ENCODE results near the gene ACVR1.
"Not testable (repeated sequence)": the region's sequence is repeated elsewhere in the genome, so short reads cannot be mapped to it uniquely, and the experiment has no call there.

ACVR1 gene

GRCh38 chr2:157748371-157749142 lies 127.6 kb downstream of the ACVR1 start:
- DNase-seq: no peak

- no peak for DNase-seq
These were observed 128.3 kb downstream of the ACVR1 start for GRCh38 chr2:157747695-157748370.

DNA sequence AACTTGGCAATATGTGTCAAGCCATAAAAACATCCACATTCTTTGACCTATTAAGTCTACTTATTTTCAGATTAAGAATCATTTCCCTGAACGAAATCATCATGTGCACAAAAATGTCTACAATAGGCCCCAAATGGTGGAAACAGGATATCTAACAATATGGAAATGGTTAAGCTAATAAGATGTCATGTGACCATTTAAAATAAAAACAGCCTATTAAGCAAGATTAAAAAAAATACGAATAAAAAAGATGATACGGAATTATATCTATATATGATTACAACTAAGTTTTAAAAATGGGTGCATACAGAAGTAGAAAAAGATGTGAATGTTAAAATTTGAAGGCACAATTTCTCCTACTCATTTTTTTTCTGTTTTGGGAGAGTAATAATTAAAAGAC lies 128.8 kb downstream of the ACVR1 start:
- DNase-seq: no peak

DNA sequence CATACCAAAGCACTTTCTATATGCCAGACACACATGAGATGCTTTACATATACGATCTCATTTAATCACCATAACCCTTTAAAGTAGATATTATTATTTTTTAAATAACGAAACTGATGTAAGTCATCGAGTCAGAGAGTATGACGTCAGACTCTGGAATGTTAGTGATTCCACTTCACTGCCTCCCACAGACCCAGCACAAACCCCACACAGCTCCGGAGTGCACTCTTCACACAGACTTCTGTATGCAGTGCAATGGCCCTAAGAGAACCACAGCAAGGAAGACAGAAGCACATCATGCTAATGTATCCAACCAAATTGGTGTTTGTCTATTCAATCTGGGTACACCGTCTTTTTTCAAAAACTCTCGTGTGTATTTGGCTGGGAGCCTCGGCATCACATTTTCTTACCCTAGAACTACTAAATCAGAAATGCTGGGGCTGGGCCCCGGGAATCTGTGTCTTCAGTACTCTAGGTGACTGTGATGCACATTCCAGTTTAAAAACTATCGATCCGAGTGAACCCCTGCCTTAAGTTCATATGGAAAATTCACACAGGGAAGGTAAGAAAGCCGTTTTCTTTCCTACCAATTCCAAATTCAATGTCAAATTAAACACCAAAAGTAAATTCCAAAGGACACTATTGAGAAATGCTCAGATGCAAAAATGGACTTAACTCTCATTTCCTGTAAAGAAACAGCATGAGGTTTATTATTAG lies 129.7 kb downstream of the ACVR1 start:
- DNase-seq: no peak

DNA sequence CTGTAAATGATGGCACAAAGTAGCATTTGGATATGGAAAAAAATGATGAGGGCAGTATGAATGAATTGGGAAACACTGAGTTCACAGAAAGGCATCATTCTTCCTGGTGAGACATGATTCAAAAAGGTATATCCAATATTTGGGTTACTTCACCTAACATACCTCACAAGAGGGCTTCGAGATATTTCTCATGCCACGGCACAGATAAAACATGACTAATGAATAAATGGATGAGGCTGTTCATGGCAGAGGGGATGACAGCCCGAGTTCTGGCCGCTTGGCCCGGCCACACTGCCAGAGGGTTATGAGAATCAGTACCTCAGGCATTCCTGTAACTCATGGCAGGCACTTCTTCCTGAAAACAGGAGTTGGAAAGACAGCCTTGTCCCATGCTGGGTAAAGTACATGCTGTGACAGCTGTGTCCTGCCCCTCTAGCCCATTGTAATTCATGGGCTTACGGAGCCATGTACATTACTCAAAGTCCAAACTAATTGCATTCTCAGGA lies 131.5 kb downstream of the ACVR1 start:
- DNase-seq: no peak

DNA sequence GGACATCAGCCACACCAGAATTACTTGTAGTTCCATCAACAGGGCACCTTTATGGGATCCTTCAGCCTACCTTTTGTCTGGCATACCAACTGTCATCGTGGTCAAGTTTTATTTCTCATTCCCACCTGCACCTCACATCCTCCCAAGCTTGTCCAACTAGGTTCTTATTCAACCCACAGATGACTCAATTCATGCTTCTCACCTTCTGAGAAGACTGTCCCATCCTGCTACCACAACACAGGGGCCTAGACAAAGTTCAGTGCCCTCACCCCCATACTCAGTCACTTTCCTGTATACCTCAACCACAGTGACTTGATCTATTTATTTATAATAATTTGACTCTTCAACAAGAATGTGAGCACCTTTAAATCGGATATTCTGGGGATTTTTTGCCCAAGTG lies 133.1 kb downstream of the ACVR1 start:
- DNase-seq: no peak

DNA sequence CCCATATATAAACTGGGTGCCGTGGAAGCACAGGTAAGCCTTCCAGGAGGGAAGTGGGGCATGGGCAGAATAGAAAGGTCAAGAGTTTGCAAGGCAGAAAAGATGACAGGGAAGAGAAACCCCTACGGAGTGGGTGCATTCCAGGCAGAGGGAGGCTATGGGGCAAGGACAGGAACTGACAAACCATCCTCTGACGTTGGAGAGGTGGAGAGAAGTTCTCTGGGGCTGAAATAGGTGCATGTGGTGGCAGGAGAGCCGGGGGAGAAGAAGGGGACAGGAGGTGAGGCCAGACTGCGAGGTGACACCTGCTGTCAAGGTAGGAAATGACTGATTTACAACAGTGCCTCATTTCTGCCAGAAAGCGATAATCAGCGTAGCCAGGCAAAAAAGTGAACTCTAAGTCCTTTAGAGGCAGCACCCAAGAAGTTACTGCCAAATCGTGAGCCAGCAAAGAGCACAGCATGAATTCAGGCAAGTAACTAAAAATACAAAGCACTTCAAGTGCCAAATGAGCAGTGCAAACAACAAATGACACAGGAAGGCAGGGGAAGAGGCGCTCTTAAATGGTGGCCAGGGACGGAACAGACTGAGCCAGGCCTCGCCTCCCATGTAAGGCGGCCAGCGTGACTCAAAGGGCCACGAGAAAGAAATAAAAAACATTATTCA lies 134.2 kb downstream of the ACVR1 start:
- DNase-seq: no peak

DNA sequence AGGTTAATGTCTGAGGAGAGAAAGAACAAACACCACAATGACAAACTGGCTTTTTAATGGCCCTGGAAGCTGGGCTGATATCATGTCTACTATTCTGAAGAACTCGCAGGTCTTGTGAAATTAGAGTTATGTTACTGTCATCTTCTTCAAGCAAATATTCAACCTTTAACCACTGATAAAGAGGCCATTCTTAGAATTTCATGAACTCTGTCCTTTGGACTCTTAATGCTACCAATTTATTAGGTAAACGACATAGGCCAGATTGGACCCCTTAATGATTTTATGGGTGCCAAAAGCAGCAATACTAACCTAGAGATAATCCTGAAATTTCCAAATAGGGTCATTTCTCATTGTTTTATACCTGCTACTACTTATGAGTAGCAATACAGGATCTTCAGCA lies 138.5 kb downstream of the ACVR1 start:
- no peak for DNase-seq

DNA sequence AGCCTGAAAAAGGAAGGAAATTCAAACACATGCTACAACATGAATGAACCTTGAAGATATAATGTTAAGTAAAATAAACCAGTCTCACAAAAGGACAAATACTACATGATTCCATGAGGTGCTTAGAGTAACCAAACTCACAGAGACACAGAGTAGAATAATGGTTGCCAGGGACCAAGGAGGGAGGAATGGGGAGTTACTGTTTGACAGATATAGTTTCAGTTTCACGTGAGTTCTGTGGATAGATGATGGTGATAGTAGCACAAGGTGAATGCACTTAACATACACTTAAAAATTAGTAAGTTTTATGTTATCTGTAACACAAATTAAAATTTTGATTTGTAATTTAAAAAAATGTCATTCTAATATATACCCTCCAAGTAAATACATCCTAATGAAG lies 140.6 kb downstream of the ACVR1 start:
- no peak for DNase-seq

- no peak for DNase-seq
These were observed 142.9 kb downstream of the ACVR1 start for GRCh38 chr2:157733263-157733662.

GRCh38 chr2:157732596-157732995 lies 143.5 kb downstream of the ACVR1 start:
- DNase-seq: no peak

DNA sequence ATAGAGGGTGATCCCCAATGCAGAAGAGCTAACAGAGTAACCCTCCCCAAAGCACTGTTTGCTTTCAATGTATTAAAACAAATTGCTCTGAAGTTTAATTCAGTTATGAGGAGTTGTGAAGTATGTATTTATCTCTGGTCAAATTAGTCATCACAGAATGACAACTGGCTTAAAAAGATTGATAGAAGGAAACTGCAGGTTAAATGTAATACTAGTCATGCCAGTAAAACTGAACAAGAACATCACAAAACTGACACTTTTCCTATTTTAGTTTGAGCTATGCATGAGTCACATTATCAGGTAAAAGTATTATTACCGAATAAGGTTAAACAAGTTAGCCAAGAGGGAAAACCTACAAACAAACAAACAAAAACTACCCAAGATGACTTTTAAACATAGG lies 148.4 kb downstream of the ACVR1 start:
- no peak for DNase-seq

DNA sequence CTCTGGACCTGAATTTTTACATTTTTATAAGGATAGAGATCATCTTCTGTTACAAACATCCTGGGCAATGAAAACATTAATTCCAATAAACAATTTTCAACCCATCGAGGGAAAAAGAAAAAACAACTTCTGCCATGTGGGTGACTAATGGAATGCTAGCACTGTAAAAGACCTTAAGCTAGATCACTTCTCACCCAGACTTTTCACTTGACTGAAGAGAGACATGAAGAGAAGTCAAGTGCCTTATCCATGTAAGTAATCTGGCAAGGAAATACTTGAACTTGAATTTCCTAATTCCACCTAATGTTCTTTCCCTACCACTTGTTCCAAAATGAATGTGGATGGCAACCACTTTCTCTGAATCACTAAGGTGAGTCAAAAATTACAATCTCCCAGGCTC lies 149.2 kb downstream of the ACVR1 start:
- no peak for DNase-seq

DNA sequence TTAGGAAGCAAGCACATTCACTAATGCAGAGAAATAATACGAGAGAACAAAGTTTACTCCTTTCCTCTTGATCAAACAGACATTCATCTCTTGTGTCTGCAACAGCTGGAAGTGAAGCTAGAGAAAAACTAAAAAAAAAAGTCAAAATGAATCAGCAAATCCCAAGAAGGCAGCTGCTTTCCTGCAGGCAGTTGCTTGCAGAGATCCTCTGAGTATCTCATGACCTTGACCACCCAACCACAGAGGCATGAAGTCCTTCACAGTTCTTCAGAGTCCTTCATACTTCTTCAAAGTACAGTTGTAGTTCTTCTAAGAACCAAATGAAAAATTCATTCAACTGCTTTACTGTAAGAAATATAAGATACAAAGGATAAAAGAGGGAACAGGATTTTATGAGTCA lies 150.3 kb downstream of the ACVR1 start:
- no peak for DNase-seq

DNA sequence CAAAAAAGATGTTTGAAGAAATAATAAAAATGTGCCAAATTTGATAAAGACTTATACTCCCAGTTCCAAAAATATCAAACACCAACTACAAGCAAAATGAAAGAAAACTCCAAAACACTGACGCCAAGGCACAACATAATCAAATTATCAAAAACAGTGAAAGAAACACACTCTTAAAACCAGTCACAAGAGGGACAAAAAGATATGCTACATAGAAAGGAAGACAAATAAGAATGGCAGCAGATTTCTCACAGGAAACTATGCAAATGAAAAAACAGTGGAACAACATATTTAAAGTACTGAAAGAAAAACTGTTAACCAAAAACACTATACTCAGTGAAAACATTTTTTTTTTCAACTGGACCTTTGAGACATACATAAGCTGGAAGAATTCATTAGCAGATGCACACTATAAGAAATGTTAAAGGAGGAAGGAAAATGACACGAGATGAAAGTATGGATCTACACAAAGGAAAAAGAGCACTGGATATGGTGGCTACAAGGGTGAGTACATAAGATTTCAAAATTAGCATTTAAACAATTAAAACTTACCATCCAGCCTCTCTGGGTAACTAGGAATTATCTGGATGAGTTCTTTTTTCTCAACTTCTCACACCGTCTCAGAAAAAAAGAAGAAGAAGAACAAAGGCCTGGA lies 153.4 kb downstream of the ACVR1 start:
- no peak for DNase-seq

DNA sequence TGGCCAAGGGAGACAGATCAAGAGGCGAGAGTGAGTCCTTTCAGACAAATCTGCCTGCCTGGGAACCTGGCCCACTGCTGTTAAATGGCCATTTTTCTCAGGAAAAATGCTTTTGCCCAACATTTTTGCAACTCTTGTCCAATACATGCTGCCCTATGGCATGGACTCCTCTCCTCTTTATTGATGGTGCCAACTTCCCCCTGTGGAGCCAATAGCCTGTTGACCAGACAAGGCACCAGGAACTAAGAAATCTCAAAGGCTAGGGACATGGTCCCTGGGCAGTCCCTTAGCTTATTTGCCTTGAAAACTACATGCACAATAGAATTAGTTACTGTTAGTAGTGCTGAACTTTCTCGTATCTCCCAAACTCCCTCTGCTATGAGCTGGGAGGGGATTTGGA lies 155.6 kb downstream of the ACVR1 start:
- no peak for DNase-seq

GRCh38 chr2:157704653-157705052 lies 171.5 kb downstream of the ACVR1 start:
- DNase-seq: not testable (repeated sequence)

DNA sequence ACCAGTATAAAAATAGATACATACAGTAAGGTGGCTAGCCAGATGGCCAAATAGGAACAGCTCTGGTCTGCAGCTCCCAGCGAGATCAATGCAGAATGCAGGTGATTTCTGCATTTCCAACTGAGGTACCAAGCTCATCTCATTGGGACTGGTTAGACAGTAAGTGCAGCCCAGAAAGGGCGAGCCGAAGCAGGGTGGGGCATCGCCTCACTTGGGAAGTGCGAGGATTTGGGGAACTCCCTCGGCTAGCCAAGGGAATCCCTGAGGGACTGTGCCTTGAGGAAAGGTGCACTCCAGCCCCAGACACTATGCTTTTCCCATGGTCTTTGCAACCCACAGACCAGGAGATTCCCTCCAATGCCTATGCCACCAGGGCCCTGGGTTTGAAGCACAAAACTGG lies 172.0 kb downstream of the ACVR1 start:
- not testable (repeated sequence) for DNase-seq

GRCh38 chr2:157699806-157700205 lies 176.3 kb downstream of the ACVR1 start:
- no peak for DNase-seq

DNA sequence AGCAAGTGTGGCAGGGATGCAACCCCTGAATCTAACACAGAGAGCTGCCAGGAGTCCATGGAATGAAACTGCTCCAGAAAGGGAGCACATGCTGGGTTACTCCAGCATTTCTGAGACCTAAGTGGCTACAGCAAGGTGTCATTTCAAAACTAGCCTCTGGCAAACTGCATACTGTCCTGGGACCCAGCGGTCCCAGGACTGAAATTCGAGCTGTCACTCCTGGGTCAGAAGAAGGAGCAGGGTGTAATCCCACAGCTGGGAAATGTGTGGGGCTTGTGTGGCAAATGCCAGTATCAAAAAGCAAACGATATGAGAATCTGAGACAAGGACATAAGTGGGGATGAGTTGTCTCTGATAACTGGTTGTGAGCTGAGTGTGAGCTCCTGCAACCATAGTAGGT lies 177.1 kb downstream of the ACVR1 start:
- no peak for DNase-seq

DNA sequence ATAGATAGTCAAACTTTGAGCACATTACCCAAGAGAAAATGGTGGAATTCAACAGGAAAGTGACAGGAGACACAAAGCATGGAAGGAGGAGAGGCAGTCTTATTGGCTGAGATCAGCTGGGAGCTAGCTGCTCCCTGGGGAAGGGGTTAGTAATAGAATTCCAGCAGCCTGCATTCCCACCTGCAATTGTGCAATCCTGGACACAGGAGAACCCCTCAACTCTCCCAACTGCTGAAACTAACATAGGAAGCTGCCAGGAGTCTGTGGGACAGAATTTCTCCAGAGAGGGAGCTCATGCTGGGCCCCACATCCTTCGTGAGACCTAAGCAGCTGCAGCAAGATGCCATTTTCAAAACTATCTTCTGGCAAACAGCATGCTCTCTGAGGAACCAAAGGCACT lies 177.7 kb downstream of the ACVR1 start:
- no peak for DNase-seq

DNA sequence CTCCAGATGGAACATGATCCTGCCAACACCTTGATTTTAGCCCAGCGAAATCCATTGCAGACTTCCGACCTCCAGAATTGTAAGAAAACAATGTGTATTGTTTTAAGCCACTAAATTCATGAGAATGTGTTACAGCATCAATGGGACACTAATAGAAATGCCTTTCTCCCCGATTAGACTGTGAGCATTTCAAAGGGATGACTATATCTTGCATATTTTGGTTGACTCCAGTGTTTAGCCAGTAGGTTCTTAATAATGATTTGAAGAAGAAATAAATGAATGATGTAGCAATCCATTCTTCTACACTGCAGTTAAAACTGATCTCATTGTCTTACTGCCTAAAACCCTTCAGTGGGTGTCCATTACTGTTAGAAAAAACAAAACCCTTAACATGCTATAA lies 180.1 kb downstream of the ACVR1 start:
- no peak for DNase-seq

DNA sequence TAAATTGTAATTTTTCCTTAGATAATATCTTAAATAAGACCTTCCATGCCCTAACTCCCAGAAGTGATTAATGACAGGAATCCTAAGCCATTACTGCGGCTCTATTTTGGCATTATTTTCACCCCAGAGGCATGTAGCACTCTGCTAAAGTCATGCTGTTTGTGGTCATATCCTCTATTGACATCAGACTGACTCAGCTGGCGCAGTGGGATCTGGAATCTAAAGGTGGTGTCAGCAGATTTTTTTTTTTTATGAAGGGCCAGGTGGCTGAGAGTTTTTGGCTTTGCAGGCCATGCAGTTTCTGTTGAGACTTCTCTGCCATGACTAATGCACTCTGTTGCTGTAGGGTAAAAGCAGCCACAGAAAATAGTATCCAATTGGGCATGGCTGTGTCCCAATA lies 183.4 kb downstream of the ACVR1 start:
- DNase-seq: no peak

Data from activated T-cell treated with anti-CD3 and anti-CD28 coated beads, Interleukin-2, amount 50 U/mL, for 1 hour (primary cell).